ENCODE measurements around the gene CCDC27.

DNA sequence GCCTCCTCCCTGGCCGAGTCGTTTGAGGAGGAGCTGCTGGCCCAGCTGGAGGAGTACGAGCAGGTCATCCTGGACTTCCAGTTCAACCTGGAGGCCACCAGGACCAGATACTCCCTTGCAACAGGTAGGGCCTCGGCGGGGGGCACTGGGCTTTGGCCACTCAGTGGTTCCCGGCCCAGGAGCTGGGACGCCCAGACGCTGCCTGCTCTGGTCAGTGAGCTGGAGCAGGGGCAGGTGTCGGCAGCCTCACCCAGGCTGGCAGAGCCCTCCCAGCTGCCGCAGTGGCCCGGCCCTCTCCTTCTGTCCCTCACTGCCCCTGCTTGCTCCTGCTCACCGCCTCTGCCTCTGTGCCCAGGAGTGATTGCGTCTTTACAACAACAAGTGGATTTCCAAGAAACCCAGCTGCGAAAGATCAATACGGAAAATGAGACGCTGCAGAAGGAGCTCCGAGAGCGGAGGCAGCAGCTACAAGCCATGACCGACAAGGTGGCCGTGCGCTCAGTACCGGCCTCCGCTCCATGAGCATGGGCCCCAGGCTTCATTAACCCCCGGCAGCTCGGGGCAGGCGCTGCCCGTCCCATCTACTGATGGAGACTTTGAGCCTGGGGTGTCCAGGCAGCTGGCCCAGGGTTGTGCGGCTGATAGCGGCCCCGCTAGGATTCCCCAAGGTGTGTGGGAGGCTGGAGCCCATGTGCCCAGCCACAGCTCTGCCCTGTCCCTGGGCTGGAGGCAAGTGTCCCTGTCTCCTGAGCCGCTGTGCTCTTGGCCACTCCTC, 11.3 kb downstream of the CCDC27 start:
- TF ChIP-seq, protein P1, sequence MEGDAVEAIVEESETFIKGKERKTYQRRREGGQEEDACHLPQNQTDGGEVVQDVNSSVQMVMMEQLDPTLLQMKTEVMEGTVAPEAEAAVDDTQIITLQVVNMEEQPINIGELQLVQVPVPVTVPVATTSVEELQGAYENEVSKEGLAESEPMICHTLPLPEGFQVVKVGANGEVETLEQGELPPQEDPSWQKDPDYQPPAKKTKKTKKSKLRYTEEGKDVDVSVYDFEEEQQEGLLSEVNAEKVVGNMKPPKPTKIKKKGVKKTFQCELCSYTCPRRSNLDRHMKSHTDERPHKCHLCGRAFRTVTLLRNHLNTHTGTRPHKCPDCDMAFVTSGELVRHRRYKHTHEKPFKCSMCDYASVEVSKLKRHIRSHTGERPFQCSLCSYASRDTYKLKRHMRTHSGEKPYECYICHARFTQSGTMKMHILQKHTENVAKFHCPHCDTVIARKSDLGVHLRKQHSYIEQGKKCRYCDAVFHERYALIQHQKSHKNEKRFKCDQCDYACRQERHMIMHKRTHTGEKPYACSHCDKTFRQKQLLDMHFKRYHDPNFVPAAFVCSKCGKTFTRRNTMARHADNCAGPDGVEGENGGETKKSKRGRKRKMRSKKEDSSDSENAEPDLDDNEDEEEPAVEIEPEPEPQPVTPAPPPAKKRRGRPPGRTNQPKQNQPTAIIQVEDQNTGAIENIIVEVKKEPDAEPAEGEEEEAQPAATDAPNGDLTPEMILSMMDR (IDR thresholded peaks at IDR 0.05; ENCODE audit: low read depth, low read length, missing input control): no peak
- TF ChIP-seq YY1 (IDR thresholded peaks at IDR 0.05) (no peak), FOXA1 (IDR thresholded peaks at IDR 0.05) (no peak)
- TF ChIP-seq, protein P2, sequence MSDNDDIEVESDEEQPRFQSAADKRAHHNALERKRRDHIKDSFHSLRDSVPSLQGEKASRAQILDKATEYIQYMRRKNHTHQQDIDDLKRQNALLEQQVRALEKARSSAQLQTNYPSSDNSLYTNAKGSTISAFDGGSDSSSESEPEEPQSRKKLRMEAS (IDR thresholded peaks at IDR 0.05): no peak

All from liver (tissue), 2 donors.